ENCODE results near the gene DDR2.

GRCh38 chr1:162649583-162649982 is 17.3 kb downstream of the DDR2 start:
- TF ChIP-seq SMC3 (IDR thresholded peaks at IDR 0.05; ENCODE audit: low read depth, low read length) (no peak), RAD21 (IDR thresholded peaks at IDR 0.05; ENCODE audit: low read length) (no peak), POLR2A (IDR thresholded peaks at IDR 0.05; ENCODE audit: low read depth, low read length) (no peak)

Measured in IMR-90 (cell line).